ENCODE measurements around the gene DOCK1. TPM values are rescaled to one million over a fixed set of nuclear protein-coding genes. Genes with fewer than 3 reads are reported as not detected.

Gene DOCK1
- total RNA-seq, 1 donor from 2014 or later = 57.8 TPM

- no peaks in the 10 kb centered on the region for H3K27me3 Mint-ChIP-seq (ENCODE audit: low read depth)
- no peak for DNase-seq (ENCODE audit: low spot score)
- no peak overlapping the region for H3K27ac Mint-ChIP-seq (ENCODE audit: unreplicated experiment)
- H3K4me1 Mint-ChIP-seq (ENCODE audit: low read depth) = no peaks in the 10 kb centered on the region
- peaks cover 11% of the 10 kb centered on the region for H3K36me3 Mint-ChIP-seq (ENCODE audit: low read depth)
- TF ChIP-seq CTCF (IDR thresholded peaks at IDR 0.05) = no peak
- no peak overlapping the region for H3K4me3 Mint-ChIP-seq (ENCODE audit: unreplicated experiment)
- no peaks in the 10 kb centered on the region for H3K9me3 Mint-ChIP-seq (ENCODE audit: low read depth)
These were observed 344.8 kb downstream of the DOCK1 start for GRCh38 chr10:127250031-127250430.

- H3K27me3 Mint-ChIP-seq (ENCODE audit: low read depth) = no peaks in the 10 kb centered on the region
- H3K4me1 Mint-ChIP-seq (ENCODE audit: low read depth) = peaks cover 8% of the 10 kb centered on the region
These were observed 347.6 kb downstream of the DOCK1 start for GRCh38 chr10:127252818-127253217.

GRCh38 chr10:127254276-127254675 is 349.0 kb downstream of the DOCK1 start:
- H3K36me3 Mint-ChIP-seq (ENCODE audit: low read depth) = peaks cover 11% of the 10 kb centered on the region
- H3K4me1 Mint-ChIP-seq (ENCODE audit: low read depth) = peaks cover 10% of the 10 kb centered on the region
- H3K27ac Mint-ChIP-seq (ENCODE audit: unreplicated experiment) = no peak overlapping the region
- TF ChIP-seq CTCF (IDR thresholded peaks at IDR 0.05) = no peak
- H3K9me3 Mint-ChIP-seq (ENCODE audit: low read depth) = no peaks in the 10 kb centered on the region
- no peak overlapping the region for H3K4me3 Mint-ChIP-seq (ENCODE audit: unreplicated experiment)
- H3K27me3 Mint-ChIP-seq (ENCODE audit: low read depth) = no peaks in the 10 kb centered on the region
- no peak for DNase-seq (ENCODE audit: low spot score)

More at GRCh38 chr10:127252818-127253217, 347.6 kb downstream of the DOCK1 start:
- peaks cover 11% of the 10 kb centered on the region for H3K36me3 Mint-ChIP-seq (ENCODE audit: low read depth)
- H3K4me3 Mint-ChIP-seq (ENCODE audit: unreplicated experiment) = no peak overlapping the region
- no peak for TF ChIP-seq CTCF (IDR thresholded peaks at IDR 0.05)
- no peaks in the 10 kb centered on the region for H3K9me3 Mint-ChIP-seq (ENCODE audit: low read depth)
- no peak overlapping the region for H3K27ac Mint-ChIP-seq (ENCODE audit: unreplicated experiment)
- DNase-seq (ENCODE audit: low spot score) = no peak

- Mint-ChIP-seq H3K27ac (ENCODE audit: unreplicated experiment) (no peak overlapping the region), H3K4me1 (ENCODE audit: low read depth) (peaks cover 10% of the 10 kb centered on the region), H3K27me3 (ENCODE audit: low read depth) (no peaks in the 10 kb centered on the region), H3K9me3 (ENCODE audit: low read depth) (no peaks in the 10 kb centered on the region), H3K36me3 (ENCODE audit: low read depth) (peaks cover 16% of the 10 kb centered on the region), H3K4me3 (ENCODE audit: unreplicated experiment) (no peak overlapping the region)
- DNase-seq (ENCODE audit: low spot score) = no peak
- no peak for TF ChIP-seq CTCF (IDR thresholded peaks at IDR 0.05)
These were observed 352.2 kb downstream of the DOCK1 start for GRCh38 chr10:127257395-127257794.

GRCh38 chr10:127259347-127259746 is 354.1 kb downstream of the DOCK1 start:
- Mint-ChIP-seq H3K4me1 (ENCODE audit: low read depth) (peaks cover 10% of the 10 kb centered on the region), H3K27me3 (ENCODE audit: low read depth) (no peaks in the 10 kb centered on the region), H3K9me3 (ENCODE audit: low read depth) (no peaks in the 10 kb centered on the region), H3K36me3 (ENCODE audit: low read depth) (peaks cover 16% of the 10 kb centered on the region), H3K27ac (ENCODE audit: unreplicated experiment) (no peak overlapping the region), H3K4me3 (ENCODE audit: unreplicated experiment) (no peak overlapping the region)
- no peak for TF ChIP-seq CTCF (IDR thresholded peaks at IDR 0.05)
- DNase-seq (ENCODE audit: low spot score) = no peak
